GM19240 (cell line): ENCODE data around the gene COX20.

Experiments
- DNase-seq: peaks from one replicate; pipeline ENCODE4 v3.0.0; 2011; ENCODE audit warnings: low spot score; ENCODE audit not compliant: insufficient read length

Gene COX20

DNA sequence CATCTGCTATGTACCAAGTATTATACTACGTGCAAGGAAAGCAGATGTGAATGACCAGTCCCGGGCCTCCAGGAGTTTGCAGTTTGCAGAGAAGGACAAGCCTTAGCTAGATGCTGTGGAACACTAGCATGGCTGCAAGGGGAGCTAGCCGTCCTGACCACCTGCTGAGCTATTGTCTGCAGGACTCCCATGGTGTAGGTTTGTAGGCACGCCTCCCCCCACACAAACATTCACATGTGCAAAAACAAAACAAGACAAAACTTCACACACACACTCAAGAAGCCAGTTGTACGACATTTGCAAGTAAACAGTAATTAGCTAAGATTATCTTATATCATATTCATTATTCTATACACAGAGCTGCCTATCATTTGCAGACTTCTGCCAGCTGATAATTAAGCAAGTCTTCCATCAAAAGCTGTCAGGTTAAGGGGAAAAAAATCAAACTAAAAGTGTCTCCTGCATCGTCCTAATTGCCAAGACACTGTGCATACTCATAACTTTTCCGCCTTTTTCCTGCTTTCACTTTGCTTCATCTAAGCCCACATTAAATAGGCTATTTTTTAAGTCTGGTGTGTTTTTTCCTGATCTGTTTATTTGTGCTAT is 39.6 kb downstream of the COX20 start:
- no peak for DNase-seq

DNA sequence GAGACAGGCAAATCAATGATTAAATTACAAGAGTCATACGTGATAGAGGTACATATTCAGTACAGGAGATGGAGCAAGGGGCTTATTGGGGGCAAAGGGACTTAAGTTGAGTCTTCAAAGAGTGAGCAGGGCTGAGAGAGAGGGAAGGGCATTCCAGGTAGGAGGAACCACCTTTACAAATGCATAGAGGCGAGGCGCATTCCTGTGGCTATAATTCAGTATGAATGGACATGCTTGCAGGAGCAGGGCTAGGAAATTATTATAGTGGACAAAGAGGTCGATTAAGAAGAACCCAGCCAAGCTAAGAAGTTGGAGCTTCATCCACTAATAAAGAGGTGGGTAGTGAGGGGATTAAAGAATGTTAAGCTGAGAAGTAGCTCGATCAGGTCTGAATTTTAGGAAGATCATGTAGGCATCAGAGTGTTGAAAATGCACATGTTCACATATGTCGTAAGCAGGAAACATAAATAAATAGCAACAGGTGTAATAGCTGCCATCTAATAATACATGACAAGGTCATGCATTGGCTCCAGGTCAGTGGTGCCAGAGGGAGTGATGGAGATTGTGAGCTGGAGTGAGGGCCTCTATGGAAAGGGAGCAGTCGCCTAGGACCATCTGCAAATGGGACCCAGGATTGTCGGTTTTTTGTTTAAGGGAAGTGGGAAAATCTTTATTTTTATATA is 40.9 kb downstream of the COX20 start:
- no peak for DNase-seq

DNA sequence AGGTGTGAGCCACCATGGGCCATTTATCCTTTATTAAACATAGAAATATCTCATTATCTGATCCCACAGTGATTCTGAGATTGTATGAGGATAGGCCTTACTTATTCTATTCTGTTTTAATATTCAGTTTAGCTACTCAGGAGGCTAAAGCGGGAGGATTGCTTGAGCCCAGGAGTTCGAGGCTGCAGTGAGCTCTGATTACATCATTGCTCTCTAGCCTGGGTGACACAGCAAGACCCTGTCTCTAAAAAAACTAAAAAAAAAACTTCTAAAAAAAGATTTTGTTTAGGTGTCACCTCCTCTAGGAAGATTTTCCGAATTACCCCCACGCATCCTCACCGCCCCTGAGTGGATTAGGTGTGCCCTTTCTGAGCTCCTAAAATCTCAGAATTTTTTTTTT is 43.2 kb downstream of the COX20 start:
- DNase-seq, result no peak

DNA sequence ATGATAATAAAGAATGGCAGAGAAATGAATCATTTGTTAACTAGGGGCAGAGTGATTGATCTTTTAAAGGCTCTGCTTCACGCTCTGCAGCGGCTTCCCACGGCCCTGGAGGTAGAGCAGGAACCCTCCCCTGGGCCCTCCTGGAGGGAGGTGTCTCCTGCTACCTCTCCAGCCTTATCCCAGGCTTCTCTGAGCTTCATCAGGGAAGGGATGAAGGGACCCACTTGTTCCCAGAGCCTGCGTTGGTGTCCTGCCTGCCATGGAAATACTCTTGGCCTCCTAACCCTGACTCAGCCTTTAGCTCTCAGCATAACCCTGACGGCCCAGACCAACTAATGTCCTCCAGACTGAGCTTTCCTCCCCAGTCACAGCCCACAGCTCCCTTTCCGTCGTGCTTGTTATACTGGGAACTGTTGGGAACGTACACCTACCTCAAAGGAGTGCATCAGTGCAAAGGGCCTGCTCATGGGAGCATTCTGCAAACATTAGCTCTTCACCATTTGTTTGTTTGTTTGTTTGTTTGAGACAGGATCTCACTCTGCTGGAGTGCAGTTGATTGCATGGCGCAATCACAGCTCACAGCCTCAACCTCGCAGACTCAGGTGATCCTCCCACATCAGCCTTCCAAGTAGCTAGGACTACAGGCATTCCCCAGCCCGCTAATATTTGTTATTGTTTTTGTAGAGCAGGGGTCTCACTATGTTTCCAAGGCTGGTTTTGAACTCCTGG is 46.3 kb downstream of the COX20 start:
- no peak for DNase-seq

DNA sequence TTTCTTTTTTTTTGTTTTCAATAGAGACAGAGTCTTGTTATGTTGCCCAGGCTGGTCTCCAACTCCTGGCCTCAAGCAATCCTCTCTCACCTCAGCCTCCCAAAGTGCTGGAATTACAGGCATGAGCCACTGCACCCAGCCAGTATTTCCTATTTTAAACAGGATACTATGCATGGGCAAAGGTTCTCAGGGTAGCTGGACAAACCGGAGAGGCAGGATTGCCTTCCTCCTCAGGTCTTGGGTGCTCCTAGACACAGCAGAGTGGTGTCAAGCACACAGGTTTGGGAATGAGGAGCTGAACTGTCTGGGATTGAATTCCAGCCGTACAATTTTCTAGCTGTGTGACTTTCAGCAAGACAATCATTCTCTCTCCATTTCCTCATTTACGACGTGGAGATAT is 51.8 kb downstream of the COX20 start:
- DNase-seq, result no peak

DNA sequence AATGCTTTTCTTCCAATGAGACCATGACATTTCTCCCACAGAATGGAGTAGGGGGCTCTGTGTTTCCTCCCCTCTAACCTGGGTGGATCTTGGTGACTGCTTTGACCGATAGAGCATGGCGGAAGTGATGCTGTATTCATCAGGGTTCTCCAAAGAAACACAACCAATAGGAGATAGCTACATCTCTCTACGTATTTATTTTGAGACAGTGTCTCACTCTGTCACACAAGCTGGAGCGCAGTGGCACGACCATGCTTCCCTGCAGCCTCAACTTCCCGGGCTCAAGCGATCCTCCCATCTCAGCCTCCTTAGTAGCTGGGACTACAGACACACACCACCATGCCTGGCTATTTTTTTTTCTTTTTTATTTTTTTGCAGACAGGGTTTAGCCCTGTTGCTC is 58.4 kb downstream of the COX20 start:
- DNase-seq, result no peak
